GM10266 (cell line): ENCODE data around the gene DAPK3.
A peak's percentile ranks its signal among the peaks of the same experiment; 100 is the strongest.

ENCODE experiments used
- DNase-seq: peaks from one replicate; pipeline ENCODE4 v3.0.0; 2012; ENCODE audit errors: extremely low spot score
- TF ChIP-seq, protein P1 (sequence below): IDR thresholded peaks from 2 replicates; pipeline ENCODE4 v1.5.1; 2012; ENCODE audit warnings: mild to moderate bottlenecking, low read depth; ENCODE audit not compliant: control insufficient read depth, insufficient read depth; ENCODE audit errors: missing control alignments

The DAPK3 gene

DNA sequence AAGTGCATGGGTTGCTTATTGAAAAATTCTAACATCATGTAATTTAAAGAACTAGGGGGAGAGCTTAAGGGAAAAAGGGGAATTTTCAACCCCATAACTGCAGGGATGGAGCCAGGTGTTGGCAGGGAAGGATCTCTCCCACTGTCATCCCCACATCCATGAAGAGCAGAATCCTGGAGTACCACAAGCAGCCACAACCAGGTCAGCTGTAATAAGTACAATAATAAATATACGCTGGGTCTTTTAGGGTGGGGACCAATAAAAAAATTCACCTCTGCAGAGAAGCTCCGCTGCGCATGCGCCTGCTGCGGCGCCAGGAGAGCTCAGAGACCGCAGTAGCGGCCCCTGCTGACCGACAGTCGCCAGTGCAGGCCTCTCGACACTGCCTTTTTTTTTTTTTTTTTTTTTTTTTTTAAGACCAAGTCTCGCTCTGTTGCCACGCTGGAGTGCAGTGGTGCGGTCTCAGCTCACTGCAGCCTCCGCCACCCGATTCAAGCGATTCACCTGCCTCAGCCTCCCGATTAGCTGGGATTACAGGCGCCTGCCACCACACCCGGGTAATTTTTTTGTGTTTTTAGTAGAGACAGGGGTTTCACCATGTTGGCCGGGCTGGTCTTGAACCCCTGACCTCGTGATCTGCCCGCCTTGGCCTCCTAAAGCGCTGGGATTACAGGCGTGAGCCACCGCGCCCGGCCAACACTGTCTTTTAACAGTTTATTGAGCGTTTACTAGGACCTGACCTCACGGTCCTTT, 16.9 kb upstream of the DAPK3 start:
- peak; percentile 87 for DNase-seq

DNA sequence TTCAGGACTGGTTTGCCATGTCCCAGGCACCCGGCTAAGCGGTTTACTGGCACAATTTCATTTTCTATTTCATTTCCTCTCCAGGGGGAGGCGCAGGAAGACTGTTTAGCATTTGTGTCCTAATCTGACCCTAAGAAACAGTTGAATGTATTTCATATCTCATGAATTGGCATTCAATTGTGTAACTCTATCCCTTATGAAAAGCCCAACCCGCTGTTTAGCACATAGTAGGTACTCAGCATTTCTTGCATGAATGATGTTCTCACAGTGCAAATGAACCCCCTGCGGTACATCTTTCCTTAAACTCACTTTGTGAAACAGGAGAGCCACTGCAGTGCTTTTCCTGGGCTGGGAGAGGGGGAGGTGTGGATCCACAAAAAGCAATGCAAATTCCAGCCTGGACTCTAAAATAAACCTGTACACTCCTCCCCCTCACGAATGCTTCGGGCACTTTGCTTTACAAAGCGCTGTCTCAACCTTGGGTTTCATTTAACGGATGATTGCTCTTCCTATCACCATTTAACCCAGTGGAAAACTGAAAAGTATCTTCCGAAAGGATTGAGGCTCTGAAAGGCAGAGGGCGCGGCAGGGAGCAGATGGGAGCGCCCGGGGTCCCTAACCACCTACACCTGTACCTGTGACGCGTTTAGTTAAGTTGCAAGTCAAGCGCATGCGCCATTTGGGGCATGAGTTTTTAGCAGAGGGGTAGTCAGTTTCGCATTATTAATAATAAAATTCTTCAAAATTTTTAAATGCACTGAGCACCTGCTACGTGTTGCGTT, 15.6 kb upstream of the DAPK3 start:
- peak; percentile 66 for DNase-seq
- TF ChIP-seq, protein P1, sequence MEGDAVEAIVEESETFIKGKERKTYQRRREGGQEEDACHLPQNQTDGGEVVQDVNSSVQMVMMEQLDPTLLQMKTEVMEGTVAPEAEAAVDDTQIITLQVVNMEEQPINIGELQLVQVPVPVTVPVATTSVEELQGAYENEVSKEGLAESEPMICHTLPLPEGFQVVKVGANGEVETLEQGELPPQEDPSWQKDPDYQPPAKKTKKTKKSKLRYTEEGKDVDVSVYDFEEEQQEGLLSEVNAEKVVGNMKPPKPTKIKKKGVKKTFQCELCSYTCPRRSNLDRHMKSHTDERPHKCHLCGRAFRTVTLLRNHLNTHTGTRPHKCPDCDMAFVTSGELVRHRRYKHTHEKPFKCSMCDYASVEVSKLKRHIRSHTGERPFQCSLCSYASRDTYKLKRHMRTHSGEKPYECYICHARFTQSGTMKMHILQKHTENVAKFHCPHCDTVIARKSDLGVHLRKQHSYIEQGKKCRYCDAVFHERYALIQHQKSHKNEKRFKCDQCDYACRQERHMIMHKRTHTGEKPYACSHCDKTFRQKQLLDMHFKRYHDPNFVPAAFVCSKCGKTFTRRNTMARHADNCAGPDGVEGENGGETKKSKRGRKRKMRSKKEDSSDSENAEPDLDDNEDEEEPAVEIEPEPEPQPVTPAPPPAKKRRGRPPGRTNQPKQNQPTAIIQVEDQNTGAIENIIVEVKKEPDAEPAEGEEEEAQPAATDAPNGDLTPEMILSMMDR: peak; percentile 62

More for the DNA sequence above, 16.9 kb upstream of the DAPK3 start:
- TF ChIP-seq, protein P1: peak; percentile 80

DNA sequence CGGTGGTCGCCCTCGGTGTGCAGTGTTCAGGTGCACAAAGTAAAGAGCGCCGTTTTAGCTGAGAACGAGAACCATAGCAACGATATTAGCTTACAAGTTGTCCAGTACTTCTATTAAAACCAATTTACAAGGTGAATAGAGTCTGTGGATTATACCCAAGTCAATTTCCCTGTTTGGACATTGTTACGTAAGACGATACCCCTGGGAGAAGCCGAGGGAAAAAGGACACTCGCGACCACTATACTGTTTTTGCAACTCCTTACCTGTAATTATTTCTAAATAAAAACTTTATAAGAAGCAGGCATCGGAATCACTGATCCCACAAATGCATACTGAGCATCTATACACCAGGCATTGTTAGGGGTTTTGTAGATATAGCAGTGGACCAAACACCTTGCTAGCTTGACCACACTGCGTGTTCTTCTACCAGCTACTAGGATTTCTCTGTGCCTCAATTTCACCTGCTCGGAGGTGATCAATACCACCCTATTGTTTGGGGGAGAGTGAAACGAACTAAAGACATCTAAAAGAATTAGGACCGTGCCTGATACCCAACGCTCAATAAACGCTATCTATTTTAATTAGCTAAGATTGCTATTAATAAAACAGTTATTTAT, 14.9 kb upstream of the DAPK3 start:
- DNase-seq: no peak

DNA sequence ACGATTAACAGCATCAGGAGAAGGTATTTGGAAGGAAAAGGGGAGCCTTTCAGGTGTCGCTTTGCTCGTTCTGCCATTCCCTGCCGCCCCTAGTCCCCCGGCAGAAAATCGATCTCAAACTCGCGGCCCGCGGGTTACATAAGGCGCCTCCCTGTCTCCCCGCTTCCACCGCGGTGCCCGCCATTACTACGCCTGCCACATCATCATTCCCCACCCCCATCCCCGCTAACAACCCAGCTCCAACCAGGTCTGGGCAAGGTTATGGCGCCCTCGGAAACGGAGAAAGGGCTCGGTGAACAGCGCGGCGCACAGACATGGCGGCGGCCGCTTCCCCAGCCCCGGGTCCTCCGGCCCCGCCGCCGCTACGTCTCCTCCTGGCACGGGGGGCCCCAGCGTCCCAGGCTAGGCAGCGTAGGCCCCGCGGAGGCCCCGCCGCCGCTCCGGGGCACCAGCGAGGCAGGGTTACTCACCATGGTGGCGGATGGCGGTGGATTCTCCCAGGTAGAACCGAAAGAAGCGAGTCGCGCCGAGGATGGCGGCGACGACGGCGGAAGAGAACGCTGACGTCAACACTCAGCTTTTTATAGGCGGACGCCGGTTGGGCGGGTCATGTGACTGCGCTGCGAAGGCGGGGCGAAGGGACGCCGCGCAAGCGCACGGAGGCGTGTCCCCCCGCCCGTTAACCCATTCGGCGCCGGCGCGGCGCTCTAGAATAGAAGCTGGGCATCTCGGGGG, 14.2 kb upstream of the DAPK3 start, which contains the start of gene EEF2:
Gene EEF2 (minus strand): TSS at position 556 of the 735 bp plus-strand sequence. CDS start 83 bp downstream, at position 473.
- peak; percentile 95 for DNase-seq
- TF ChIP-seq, protein P1: no peak

More for the DNA sequence above, 14.9 kb upstream of the DAPK3 start:
- TF ChIP-seq, protein P1: no peak

DNA sequence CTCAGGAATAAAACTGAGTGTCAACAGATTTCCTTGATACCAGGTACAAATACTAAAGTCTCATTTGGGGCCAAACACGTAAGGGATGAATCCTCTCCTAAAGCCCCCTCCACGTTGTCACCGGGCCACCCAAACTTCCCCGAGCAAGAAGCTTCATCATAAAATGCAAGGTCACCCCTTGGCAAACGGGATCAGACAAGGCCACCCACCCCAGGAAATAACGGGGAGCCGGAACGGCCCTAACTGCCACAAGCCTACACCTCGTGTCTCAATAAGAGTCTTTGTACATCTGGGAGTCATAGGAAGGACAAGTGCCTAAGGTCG, 13.6 kb upstream of the DAPK3 start:
- no peak for DNase-seq
- TF ChIP-seq, protein P1: no peak

DNA sequence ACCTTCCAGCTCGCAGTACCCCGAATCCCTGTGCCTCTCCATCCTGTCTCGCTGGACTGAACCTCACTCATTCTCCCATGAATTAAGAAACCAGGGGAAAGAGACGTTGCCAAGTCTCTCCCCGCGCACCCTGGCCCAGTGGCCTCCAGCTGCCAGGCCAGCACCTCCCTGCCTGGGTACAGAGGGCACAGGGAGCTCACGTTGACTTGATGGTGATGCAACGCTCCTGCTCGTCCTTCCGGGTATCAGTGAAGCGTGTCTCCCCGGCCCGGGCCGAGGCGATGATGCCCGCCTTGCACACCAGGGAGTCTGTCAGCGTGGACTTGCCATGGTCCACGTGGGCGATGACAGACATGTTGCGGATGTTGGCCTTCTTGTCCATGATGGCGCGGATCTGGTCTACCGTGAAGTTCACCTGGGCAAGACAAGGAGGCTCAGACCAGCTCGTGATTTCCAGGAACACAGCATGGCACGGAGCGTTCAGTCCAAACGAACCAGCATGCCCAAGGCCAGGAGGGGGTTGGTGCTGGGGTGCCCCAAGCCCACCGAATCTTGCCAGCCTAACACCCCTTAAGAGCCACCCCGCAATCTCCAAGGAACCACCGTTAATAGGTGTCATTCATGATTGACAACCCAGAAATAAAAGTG, 13.2 kb upstream of the DAPK3 start:
- TF ChIP-seq, protein P1: no peak
- no peak for DNase-seq
